ENCODE data around the gene RFC4. TPM values are rescaled to one million over a fixed set of nuclear protein-coding genes. Genes with fewer than 3 reads are reported as not detected.
A peak's percentile ranks its signal among the peaks of the same experiment; 100 is the strongest.

RFC4 gene
- total and polyA plus RNA-seq, 2 of the 13 experiments (the other 11 are each of a cell fraction or from before 2014, with no cell fraction given), result 18.5 to 103 TPM

DNA sequence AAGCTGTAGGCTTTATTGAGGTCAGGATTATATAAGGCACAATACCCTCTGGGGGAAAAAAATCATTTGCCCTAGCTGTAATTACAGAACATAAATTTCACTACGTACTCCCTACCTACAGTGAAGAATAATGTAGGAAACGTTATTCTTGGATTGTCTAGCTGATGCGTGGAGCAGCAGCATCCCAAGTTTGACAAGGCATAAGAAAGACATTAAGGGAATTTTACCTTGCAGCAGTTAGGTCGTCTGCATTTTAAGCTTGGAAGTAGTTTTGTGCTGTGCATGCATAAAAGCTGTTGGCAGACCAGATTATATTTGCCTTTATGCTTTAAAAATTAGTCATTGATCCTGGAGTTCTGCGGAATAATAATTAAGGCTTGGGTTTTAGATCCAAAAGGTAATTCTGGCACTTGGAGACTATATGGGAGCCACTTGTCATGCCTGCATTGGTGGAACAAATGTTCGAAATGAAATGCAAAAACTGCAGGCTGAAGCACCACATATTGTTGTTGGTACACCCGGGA lies 20.7 kb downstream of the RFC4 start (continued):
- TF ChIP-seq, protein P1, sequence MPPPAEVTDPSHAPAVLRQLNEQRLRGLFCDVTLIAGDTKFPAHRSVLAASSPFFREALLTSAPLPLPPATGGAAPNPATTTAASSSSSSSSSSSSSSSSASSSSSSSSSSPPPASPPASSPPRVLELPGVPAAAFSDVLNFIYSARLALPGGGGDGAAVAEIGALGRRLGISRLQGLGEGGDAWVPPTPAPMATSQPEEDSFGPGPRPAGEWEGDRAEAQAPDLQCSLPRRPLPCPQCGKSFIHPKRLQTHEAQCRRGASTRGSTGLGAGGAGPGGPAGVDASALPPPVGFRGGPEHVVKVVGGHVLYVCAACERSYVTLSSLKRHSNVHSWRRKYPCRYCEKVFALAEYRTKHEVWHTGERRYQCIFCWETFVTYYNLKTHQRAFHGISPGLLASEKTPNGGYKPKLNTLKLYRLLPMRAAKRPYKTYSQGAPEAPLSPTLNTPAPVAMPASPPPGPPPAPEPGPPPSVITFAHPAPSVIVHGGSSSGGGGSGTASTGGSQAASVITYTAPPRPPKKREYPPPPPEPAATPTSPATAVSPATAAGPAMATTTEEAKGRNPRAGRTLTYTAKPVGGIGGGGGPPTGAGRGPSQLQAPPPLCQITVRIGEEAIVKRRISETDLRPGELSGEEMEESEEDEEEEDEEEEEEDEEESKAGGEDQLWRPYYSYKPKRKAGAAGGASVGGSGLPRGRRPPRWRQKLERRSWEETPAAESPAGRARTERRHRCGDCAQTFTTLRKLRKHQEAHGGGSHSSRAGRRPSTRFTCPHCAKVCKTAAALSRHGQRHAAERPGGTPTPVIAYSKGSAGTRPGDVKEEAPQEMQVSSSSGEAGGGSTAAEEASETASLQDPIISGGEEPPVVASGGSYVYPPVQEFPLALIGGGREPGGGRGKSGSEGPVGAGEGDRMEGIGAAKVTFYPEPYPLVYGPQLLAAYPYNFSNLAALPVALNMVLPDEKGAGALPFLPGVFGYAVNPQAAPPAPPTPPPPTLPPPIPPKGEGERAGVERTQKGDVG (CRISPR knock-in tag; IDR thresholded peaks at IDR 0.05; ENCODE audit: borderline replicate concordance), result no peak
- no peak for TF ChIP-seq ZNF354B (CRISPR knock-in tag; IDR thresholded peaks at IDR 0.05)

GRCh38 chr3:186784820-186785494 lies 21.3 kb downstream of the RFC4 start:
- no TSS peak for BruUV-seq (replicated peaks)
- Histone ChIP-seq H2AFZ (ENCODE audit: low read length) (no peak overlapping the region), H3K9ac (ENCODE audit: insufficient read depth, low read depth, low read length) (peak overlapping the region; percentile 100), H3K27me3 (ENCODE audit: control insufficient read depth in 1 of 2, insufficient read depth in 2 of 2, low read length in 2 of 2) (no peaks in the 10 kb centered on the region; a peak in 1 of 5 replicates), H3K4me1 (ENCODE audit: insufficient read depth, low read length) (peaks cover 43% of the 10 kb centered on the region), H3K36me3 (replicated peaks in 1 of 2; ENCODE audit: control insufficient read depth in 1 of 2, insufficient read depth in 2 of 2, low read length in 2 of 2) (peaks cover 17 to 52% of the 10 kb centered on the region in 2 experiments), H3K4me2 (ENCODE audit: low read depth, low read length) (peak overlapping the region; percentile 82), H3K4me3 (replicated peaks in 1 of 3; ENCODE audit: insufficient read depth in 1 of 3, low read depth in 2 of 3, low read length in 3 of 3) (peak overlapping the region; percentile 91 to 98 (median 95); a peak in 5 of 6 replicates), H3K27ac (ENCODE audit: extremely low read length, insufficient read depth, low read length) (peak overlapping the region; percentile 99), H4K20me1 (ENCODE audit: insufficient read depth, low read length) (peaks cover 63% of the 10 kb centered on the region), H3K79me2 (ENCODE audit: insufficient read depth, low read length) (peaks cover 35% of the 10 kb centered on the region), H3K9me3 (ENCODE audit: low read length) (no peaks in the 10 kb centered on the region)
- CTCF ChIA-PET (ENCODE audit: low intra/inter-chr PET ratio, low total read pairs), result no interaction called here
- POLR2A ChIA-PET, result interaction anchor here (1.1 to 3.6 kb wide), 9 partner anchors 24 to 255 kb away, joined by 3 to 26 read pairs (median 5); partner anchors contain the start of gene DNAJB11
- FAIRE-seq (no peak), ATAC-seq (no peak), DNase-seq (ENCODE audit: low spot score) (no peak)
- WGBS (ENCODE audit: low lambda C conversion rate), result 6% methylated on average over 7 of the region's 7 CpGs
- in situ Hi-C loops (cut with HindIII; ENCODE audit: extremely low pct_ligation_motif_present, low pct_unique_long_range_greater_than_20kb) (no loop called here), intact Hi-C loops (cut with micrococcal nuclease; ENCODE audit: unreplicated experiment) (no loop called here)
- TF ChIP-seq BCL6 (CRISPR knock-in tag; IDR thresholded peaks at IDR 0.05), result no peak
- TF ChIP-seq, protein P2, sequence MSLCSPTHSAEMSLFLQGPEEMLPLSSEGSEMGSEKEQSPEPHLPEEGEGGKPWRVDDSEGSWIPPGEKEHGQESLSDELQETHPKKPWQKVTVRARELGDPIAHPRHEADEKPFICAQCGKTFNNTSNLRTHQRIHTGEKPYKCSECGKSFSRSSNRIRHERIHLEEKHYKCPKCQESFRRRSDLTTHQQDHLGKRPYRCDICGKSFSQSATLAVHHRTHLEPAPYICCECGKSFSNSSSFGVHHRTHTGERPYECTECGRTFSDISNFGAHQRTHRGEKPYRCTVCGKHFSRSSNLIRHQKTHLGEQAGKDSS (CRISPR knock-in tag; IDR thresholded peaks at IDR 0.05; ENCODE audit: borderline replicate concordance, low read depth), result no peak
- 0 out of 4 replicates have a peak, but pooled peaks of 1 of the 2 experiments have one; percentile 35 for TF ChIP-seq POLR2A (IDR thresholded peaks at IDR 0.05; ENCODE audit: insufficient read depth in 1 of 2, low read depth in 2 of 2, low read length in 2 of 2)
- TF ChIP-seq RBFOX2 (IDR thresholded peaks at IDR 0.05; ENCODE audit: low read depth, low read length), result peak; percentile 85
- TF ChIP-seq ZC3H4 (CRISPR knock-in tag; IDR thresholded peaks at IDR 0.05; ENCODE audit: borderline replicate concordance), result no peak
- TF ChIP-seq, protein P3, sequence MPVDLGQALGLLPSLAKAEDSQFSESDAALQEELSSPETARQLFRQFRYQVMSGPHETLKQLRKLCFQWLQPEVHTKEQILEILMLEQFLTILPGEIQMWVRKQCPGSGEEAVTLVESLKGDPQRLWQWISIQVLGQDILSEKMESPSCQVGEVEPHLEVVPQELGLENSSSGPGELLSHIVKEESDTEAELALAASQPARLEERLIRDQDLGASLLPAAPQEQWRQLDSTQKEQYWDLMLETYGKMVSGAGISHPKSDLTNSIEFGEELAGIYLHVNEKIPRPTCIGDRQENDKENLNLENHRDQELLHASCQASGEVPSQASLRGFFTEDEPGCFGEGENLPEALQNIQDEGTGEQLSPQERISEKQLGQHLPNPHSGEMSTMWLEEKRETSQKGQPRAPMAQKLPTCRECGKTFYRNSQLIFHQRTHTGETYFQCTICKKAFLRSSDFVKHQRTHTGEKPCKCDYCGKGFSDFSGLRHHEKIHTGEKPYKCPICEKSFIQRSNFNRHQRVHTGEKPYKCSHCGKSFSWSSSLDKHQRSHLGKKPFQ (CRISPR knock-in tag; IDR thresholded peaks at IDR 0.05; ENCODE audit: insufficient replicate concordance), result no peak
- TF ChIP-seq POLR2AphosphoS5 (IDR thresholded peaks at IDR 0.05; ENCODE audit: low read depth, low read length), result 0 out of 2 replicates have a peak, but pooled peaks have one; percentile 21
- TF ChIP-seq SIX1 (CRISPR knock-in tag; IDR thresholded peaks at IDR 0.05; ENCODE audit: borderline replicate concordance), result peak; percentile 51; the same call in 1 of the 2 replicates
- TF ChIP-seq MBD4 (IDR thresholded peaks at IDR 0.05; ENCODE audit: borderline replicate concordance, low read length), result peak; percentile 68; the same call in 1 of the 2 replicates
- TF ChIP-seq NBN (conservative IDR thresholded peaks at IDR 0.05), result no peak
- no peak for TF ChIP-seq MXI1 (IDR thresholded peaks at IDR 0.05; ENCODE audit: borderline replicate concordance, low read depth, low read length)
- 0 out of 2 replicates have a peak, but pooled peaks have one; percentile 34 for TF ChIP-seq MLLT10 (CRISPR knock-in tag; IDR thresholded peaks at IDR 0.05)
- TF ChIP-seq AGO2 (optimal IDR thresholded peaks at IDR 0.05; ENCODE audit: low read depth, low read length), result peak; percentile 64

All from HepG2 (cell line).